Measurements from ENCODE around the gene CCDC85C. TPM values are rescaled to one million over a fixed set of nuclear protein-coding genes. Genes with fewer than 3 reads are reported as not detected.

Gene CCDC85C
- total RNA-seq, 6 donors from 2014 or later, result 5.2 to 31.0 (median 20.4) TPM

GRCh38 chr14:99516871-99517642, 87.0 kb downstream of the CCDC85C start:
- Histone ChIP-seq H3K36me3 (peaks cover 0 to 40% (median 16%) of the 10 kb centered on the region in 4 donors), H3K9me3 (no peaks in the 10 kb centered on the region), H3K4me1 (peaks cover under 1 to 14% (median 8%) of the 10 kb centered on the region in 4 donors), H3K27ac (no peak overlapping the region), H3K4me3 (no peak overlapping the region), H3K27me3 (no peaks in the 10 kb centered on the region)
- no peak for TF ChIP-seq EP300 (IDR thresholded peaks at IDR 0.05)
- no peak for TF ChIP-seq CTCF (IDR thresholded peaks at IDR 0.05)
- no peak for TF ChIP-seq POLR2AphosphoS5 (IDR thresholded peaks at IDR 0.05)
- TF ChIP-seq POLR2A (IDR thresholded peaks at IDR 0.05), result no peak
- peak; percentile 19 to 75 for DNase-seq
- ATAC-seq (ENCODE audit: low FRiP score in 2 of 2), result no peak
- WGBS, 2 donors, result 86 to 93% methylated on average over 3 to 14 of the region's 14 CpGs

DNA sequence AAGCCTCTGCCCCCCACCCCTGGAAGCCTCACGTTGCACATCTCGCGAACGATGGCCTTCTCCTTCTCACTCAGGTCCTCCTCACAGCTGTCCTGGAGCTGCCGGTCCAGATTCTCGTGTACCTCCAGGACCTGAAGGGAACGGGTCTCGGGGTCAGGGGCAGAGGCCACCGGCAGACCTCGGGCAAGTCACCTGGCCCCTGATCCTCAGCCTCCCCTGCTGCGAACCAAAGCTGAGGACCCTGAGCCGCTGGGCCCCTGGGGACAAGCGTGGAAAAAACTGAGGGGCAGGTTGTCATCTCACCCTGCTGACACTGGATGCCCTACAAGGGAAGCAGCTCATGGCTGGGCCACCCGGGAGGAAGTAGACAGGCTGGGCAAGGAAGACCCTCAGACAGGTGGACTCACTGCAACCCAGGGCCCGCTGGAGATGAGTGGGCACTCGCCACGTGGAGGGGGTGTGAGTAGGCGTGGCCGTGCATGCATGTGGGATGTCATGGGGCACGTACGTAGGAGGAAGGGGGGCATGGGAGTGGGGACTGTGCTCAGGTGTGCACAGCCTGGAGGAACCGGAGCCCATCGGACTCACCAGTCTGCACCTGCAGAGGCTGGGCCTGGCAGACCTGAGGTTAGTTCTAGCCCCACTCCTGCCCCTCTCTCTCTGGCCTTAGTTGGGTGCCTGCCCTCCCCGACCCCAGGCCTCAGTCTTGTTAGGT, 87.7 kb downstream of the CCDC85C start:
- H3K4me1 ChIP-seq, result peaks cover 0 to 9% (median 8%) of the 10 kb centered on the region in 4 donors
- WGBS, 2 donors, result 76 to 87% methylated on average over 12 to 24 of the region's 24 CpGs

DNA sequence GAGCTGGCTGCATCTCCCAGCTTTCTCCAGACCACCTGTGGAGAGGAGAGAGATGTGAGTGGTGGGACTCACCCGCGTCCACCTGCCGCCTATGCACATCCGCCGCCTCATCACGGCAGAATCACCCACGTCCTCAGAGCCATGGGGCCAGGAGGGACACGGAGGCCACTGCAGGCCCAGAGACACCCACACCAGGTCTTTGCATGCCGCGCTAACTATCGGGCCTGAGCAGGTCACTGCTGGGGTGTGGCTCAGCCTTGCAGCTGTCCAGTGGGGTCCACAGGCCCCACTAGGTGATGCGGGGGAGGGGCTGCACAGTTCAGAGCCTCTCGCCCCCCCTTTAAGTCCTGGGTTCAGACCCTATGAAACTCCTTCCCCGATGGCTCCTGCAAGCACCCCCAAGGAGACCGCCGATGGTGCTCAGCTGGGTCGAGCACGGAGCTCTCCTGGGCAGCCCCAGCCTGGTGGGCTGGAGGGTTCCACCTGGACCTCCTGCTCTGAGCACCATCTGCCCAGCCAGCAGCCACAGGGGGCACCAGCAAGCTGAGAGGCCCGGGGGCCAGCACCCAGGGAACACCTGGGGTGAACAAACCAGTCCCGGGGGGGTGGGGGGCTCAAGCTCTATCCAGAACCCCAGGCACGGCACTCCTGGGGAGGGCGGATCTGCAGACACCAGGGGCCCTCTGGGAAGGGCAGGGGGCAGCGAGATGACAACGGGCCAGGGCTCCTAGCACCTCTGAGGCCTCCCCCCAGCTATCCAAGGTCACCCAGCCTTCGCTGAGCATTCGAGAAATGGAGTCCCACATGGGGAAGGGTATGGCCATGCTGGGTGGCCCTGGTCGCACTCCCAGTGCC, 88.5 kb downstream of the CCDC85C start:
- no peak for TF ChIP-seq POLR2AphosphoS5 (IDR thresholded peaks at IDR 0.05)
- no peak for TF ChIP-seq POLR2A (IDR thresholded peaks at IDR 0.05)
- TF ChIP-seq CTCF (IDR thresholded peaks at IDR 0.05), result no peak
- TF ChIP-seq EP300 (IDR thresholded peaks at IDR 0.05), result no peak
- no peak overlapping the region for H3K4me3 ChIP-seq
- peaks cover 0 to 9% (median 8%) of the 10 kb centered on the region in 4 donors for H3K4me1 ChIP-seq
- H3K9me3 ChIP-seq, result no peaks in the 10 kb centered on the region
- no peak for ATAC-seq (ENCODE audit: low FRiP score in 2 of 2)
- 80 to 93% methylated on average over 10 to 14 of the region's 27 CpGs for WGBS, 2 donors
- DNase-seq, result peak; percentile 20 to 76
- H3K27me3 ChIP-seq, result no peaks in the 10 kb centered on the region
- H3K27ac ChIP-seq, result no peak overlapping the region
- peaks cover 0 to 55% (median 25%) of the 10 kb centered on the region in 4 donors for H3K36me3 ChIP-seq

More for the DNA sequence above, 87.7 kb downstream of the CCDC85C start:
- no peak for TF ChIP-seq POLR2AphosphoS5 (IDR thresholded peaks at IDR 0.05)
- TF ChIP-seq POLR2A (IDR thresholded peaks at IDR 0.05), result no peak
- TF ChIP-seq EP300 (IDR thresholded peaks at IDR 0.05), result no peak
- no peak for TF ChIP-seq CTCF (IDR thresholded peaks at IDR 0.05)
- no peaks in the 10 kb centered on the region for H3K9me3 ChIP-seq
- ATAC-seq (ENCODE audit: low FRiP score in 2 of 2) (no peak), DNase-seq (peak; percentile 20 to 63)
- peaks cover 0 to 47% (median 22%) of the 10 kb centered on the region in 4 donors for H3K36me3 ChIP-seq
- H3K4me3 ChIP-seq, result no peak overlapping the region
- no peaks in the 10 kb centered on the region for H3K27me3 ChIP-seq
- no peak overlapping the region for H3K27ac ChIP-seq

- DNase-seq, result peak; percentile 17 to 76
Measured at GRCh38 chr14:99514552-99515300, 89.3 kb downstream of the CCDC85C start.

More at GRCh38 chr14:99514552-99515300, 89.3 kb downstream of the CCDC85C start:
- Histone ChIP-seq H3K9me3 (no peaks in the 10 kb centered on the region), H3K4me3 (no peak overlapping the region), H3K4me1 (peaks cover 0 to 9% (median 8%) of the 10 kb centered on the region in 4 donors), H3K27me3 (no peaks in the 10 kb centered on the region), H3K36me3 (peaks cover 0 to 61% (median 30%) of the 10 kb centered on the region in 4 donors), H3K27ac (no peak overlapping the region)
- TF ChIP-seq POLR2AphosphoS5 (IDR thresholded peaks at IDR 0.05), result no peak
- no peak for TF ChIP-seq CTCF (IDR thresholded peaks at IDR 0.05)
- TF ChIP-seq POLR2A (IDR thresholded peaks at IDR 0.05), result no peak
- no peak for TF ChIP-seq EP300 (IDR thresholded peaks at IDR 0.05)
- 94 to 100% methylated on average over 3 to 19 of the region's 20 CpGs for WGBS, 2 donors
- no peak for ATAC-seq (ENCODE audit: low FRiP score in 2 of 2)
